SK-N-SH (cell line): ENCODE results near the gene NCKAP5. TPM values are rescaled to one million over a fixed set of nuclear protein-coding genes. Genes with fewer than 3 reads are reported as not detected.
A peak's percentile ranks its signal among the peaks of the same experiment; 100 is the strongest.

Experiments used
- CTCF ChIA-PET: fragments of 300-600, 350-600 bp; formaldehyde crosslinking; extraction: SDS; loops from one replicate; lab custom pipeline; 2021; lab: Yijun Ruan, JAX
- POLR2A ChIA-PET: fragments of 350-600 bp; sonication (Branson Sonifier 250); formaldehyde crosslinking; extraction: SDS; loops from one replicate; lab custom pipeline; 2020; ENCODE audit warnings: antibody characterized with exemption, inconsistent platforms; lab: Yijun Ruan, JAX
- DNase-seq: peaks from one replicate; pipeline ENCODE4 v3.0.0; 2012
- H2AFZ ChIP-seq: fragments of 200-600 bp; sonication (generic); 2 replicates; pipeline ENCODE4 v1.8.1; 2016; ENCODE audit warnings: antibody characterized with exemption, mild to moderate bottlenecking, low read depth
- H3F3A ChIP-seq: fragments of 200-600 bp; sonication (generic); replicated peaks from 2 replicates; pipeline ENCODE3; 2016; ENCODE audit warnings: antibody characterized with exemption, mild to moderate bottlenecking; ENCODE audit not compliant: insufficient read depth
- H3K27ac ChIP-seq, 2 experiments: fragments of 200-500 bp in 1 of 2; fragments of 200-600 bp in 1 of 2; sonication (Bioruptor generic) in 1 of 2; sonication (generic), shearing (Covaris generic) in 1 of 2; 2 replicates each; pipeline versions ENCODE4 v1.5.1 to v1.6.1; 2014 to 2016; ENCODE audit warnings: low read depth in 2 of 2, inconsistent platforms in 1 of 2, low read length in 1 of 2, mild to moderate bottlenecking in 1 of 2, mixed read lengths in 1 of 2
- H3K27me3 ChIP-seq: fragments of 200-600 bp; sonication (generic), shearing (Covaris generic); 2 replicates; pipeline ENCODE4 v1.6.1; 2016; ENCODE audit warnings: mixed run types; ENCODE audit not compliant: insufficient read depth
- H3K36me3 ChIP-seq, 2 experiments: fragments of 200-500 bp in 1 of 2; fragments of 200-600 bp in 1 of 2; sonication (Bioruptor generic) in 1 of 2; sonication (generic) in 1 of 2; replicated peaks in 1 of 2; 2 replicates each; pipeline versions ENCODE3 to v1.5.1; 2014 to 2016; ENCODE audit warnings: low read length in 1 of 2, mild to moderate bottlenecking in 1 of 2; ENCODE audit not compliant: insufficient read depth in 2 of 2, control insufficient read depth in 1 of 2
- H3K4me1 ChIP-seq, 2 experiments: fragments of 200-500 bp in 1 of 2; fragments of 200-600 bp in 1 of 2; sonication (Bioruptor generic) in 1 of 2; sonication (generic), shearing (Covaris generic) in 1 of 2; 2 replicates each; pipeline versions ENCODE4 v1.5.1 to v1.6.1; 2014 to 2016; ENCODE audit warnings: low read depth in 1 of 2, low read length in 1 of 2, mixed run types in 1 of 2; ENCODE audit not compliant: insufficient read depth in 2 of 2, control insufficient read depth in 1 of 2
- H3K4me2 ChIP-seq: fragments of 200-600 bp; sonication (generic), shearing (Covaris generic); 2 replicates; pipeline ENCODE4 v1.6.1; 2017; ENCODE audit warnings: mixed run types
- H3K4me3 ChIP-seq, 2 experiments: fragments of 200-500 bp in 1 of 2; fragments of 200-600 bp in 1 of 2; sonication (Bioruptor generic) in 1 of 2; sonication (generic), shearing (Covaris generic) in 1 of 2; 2 replicates each; pipeline versions ENCODE4 v1.5.1 to v1.8.1; 2014 to 2016; ENCODE audit warnings: low read depth in 2 of 2, inconsistent platforms in 1 of 2, low read length in 1 of 2, mild to moderate bottlenecking in 1 of 2, mixed read lengths in 1 of 2, moderate library complexity in 1 of 2
- H3K79me2 ChIP-seq: fragments of 200-600 bp; sonication (generic); 2 replicates; pipeline ENCODE4 v1.8.1; 2017; ENCODE audit warnings: mild to moderate bottlenecking; ENCODE audit not compliant: insufficient read depth
- H3K9ac ChIP-seq: fragments of 200-600 bp; sonication (generic); 2 replicates; pipeline ENCODE4 v1.6.1; 2017; ENCODE audit warnings: mixed run types
- H3K9me2 ChIP-seq: fragments of 200-600 bp; sonication (generic); 2 replicates; pipeline ENCODE4 v1.6.1; 2017; ENCODE audit warnings: mixed run types
- H3K9me3 ChIP-seq: fragments of 200-600 bp; sonication (generic); 2 replicates; pipeline ENCODE4 v1.6.1; 2017; ENCODE audit warnings: mixed run types, mild to moderate bottlenecking, moderate library complexity
- H4K20me1 ChIP-seq: fragments of 200-600 bp; sonication (generic); 2 replicates; pipeline ENCODE4 v1.6.1; 2017; ENCODE audit warnings: mild to moderate bottlenecking, mixed run types; ENCODE audit not compliant: insufficient read depth
- ELF1 ChIP-seq: IDR thresholded peaks from 2 replicates; pipeline ENCODE4 v1.4.0; 2012
- EP300 ChIP-seq, 2 experiments: IDR thresholded peaks; 2 replicates each; pipeline versions ENCODE4 v1.4.0 to v1.6.1; 2012; ENCODE audit warnings: borderline replicate concordance in 1 of 2, low read depth in 1 of 2, low read length in 1 of 2
- EZH2phosphoT487 ChIP-seq: fragments of 200-600 bp; sonication (generic); IDR thresholded peaks from 2 replicates; pipeline ENCODE4 v1.6.1; 2017; ENCODE audit warnings: low read depth, mixed run types, mild to moderate bottlenecking, antibody characterized with exemption, moderate library complexity, borderline replicate concordance
- FOSL2 ChIP-seq: IDR thresholded peaks from 2 replicates; pipeline ENCODE4 v1.4.0; 2012; ENCODE audit warnings: low read depth, mild to moderate bottlenecking, moderate library complexity, borderline replicate concordance
- GABPA ChIP-seq: IDR thresholded peaks from 2 replicates; pipeline ENCODE4 v1.4.0; 2012; ENCODE audit warnings: low read depth, mild to moderate bottlenecking
- GATA2 ChIP-seq: sonication (generic); formaldehyde crosslinking; IDR thresholded peaks from 2 replicates; pipeline ENCODE4 v1.5.0; 2020; ENCODE audit warnings: mild to moderate bottlenecking, missing genetic modification reagents
- JUND ChIP-seq: IDR thresholded peaks from 2 replicates; pipeline ENCODE4 v1.4.0; 2012
- NRF1 ChIP-seq: IDR thresholded peaks from 2 replicates; pipeline ENCODE4 v1.6.1; 2012; ENCODE audit warnings: low read depth, mild to moderate bottlenecking, low read length
- SIN3A ChIP-seq: IDR thresholded peaks from 2 replicates; pipeline ENCODE4 v1.6.1; 2012; ENCODE audit warnings: low read depth, mild to moderate bottlenecking, low read length, moderate library complexity, borderline replicate concordance
- TEAD4 ChIP-seq: IDR thresholded peaks from 2 replicates; pipeline ENCODE4 v1.4.0; 2012; ENCODE audit warnings: mild to moderate bottlenecking, borderline replicate concordance; ENCODE audit not compliant: insufficient read depth
- WGBS: methylation state at CpG from one replicate; pipeline ENCODE4 v1.1.6; 2017; ENCODE audit warnings: low lambda C conversion rate; 5-methylcytosine and 5-hydroxymethylcytosine counted together
- polyA plus RNA-seq, 3 experiments: library from polyadenylated mRNA; depleted of rRNA; stranded (reverse); fragments of >200 nt; gene quantifications; 2 replicates each; pipeline ENCODE4 v1.2.3, GENCODE V29; 2012
- TF ChIP-seq, protein P1 (sequence below): fragments of 150-350 bp; IDR thresholded peaks from 2 replicates; pipeline ENCODE4 v1.6.1; 2017; ENCODE audit warnings: antibody characterized with exemption, low read length, low read depth, borderline replicate concordance

Gene NCKAP5
- polyA plus RNA-seq, 1 of the 3 experiments (the other 2 are of a cell fraction), result 0.02 TPM

DNA sequence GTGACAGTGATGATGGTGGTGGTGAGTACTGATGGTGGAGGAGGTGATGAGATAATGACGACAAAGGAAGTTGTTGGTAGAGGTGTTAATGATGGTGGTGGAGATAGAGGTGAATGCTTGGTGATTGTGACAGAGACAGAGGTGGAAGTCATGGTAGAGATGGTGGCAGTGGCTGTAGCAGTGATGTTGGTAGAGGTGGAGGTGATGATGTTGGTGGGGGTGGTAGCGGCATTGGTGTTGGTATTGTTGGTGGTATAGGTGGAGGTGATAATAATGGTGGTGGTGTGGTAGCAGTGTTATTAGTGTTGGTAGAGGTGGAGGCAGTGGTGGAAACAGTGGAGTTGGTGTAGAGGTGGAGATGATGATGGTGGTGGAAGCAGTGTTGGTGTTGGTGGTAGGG is 934.6 kb downstream of the NCKAP5 start:
- H3K27me3 ChIP-seq, result no peaks in the 10 kb centered on the region
- no peaks in the 10 kb centered on the region for H3F3A ChIP-seq
- H3K9ac ChIP-seq, result no peak overlapping the region
- H3K9me2 ChIP-seq, result no peaks in the 10 kb centered on the region
- H2AFZ ChIP-seq, result no peak overlapping the region
- no peak overlapping the region for H3K4me3 ChIP-seq
- TF ChIP-seq SIN3A (no peak), ELF1 (no peak), GABPA (no peak), EP300 (IDR thresholded peaks at IDR 0.05; ENCODE audit: borderline replicate concordance in 1 of 2, low read depth in 1 of 2, low read length in 1 of 2) (no peak), GATA2 (CRISPR knock-in tag) (no peak), NRF1 (no peak)
- TF ChIP-seq, protein P1, sequence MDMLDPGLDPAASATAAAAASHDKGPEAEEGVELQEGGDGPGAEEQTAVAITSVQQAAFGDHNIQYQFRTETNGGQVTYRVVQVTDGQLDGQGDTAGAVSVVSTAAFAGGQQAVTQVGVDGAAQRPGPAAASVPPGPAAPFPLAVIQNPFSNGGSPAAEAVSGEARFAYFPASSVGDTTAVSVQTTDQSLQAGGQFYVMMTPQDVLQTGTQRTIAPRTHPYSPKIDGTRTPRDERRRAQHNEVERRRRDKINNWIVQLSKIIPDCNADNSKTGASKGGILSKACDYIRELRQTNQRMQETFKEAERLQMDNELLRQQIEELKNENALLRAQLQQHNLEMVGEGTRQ, result no peak
- 94% methylated on average over 2 of the region's 2 CpGs for WGBS
- no peaks in the 10 kb centered on the region for H3K79me2 ChIP-seq
- no peak overlapping the region for H3K27ac ChIP-seq
- no peak overlapping the region for H3K4me2 ChIP-seq
- H3K4me1 ChIP-seq, result peaks cover 4 to 6% of the 10 kb centered on the region in 2 experiments; a peak in 2 of 4 replicates
- no peaks in the 10 kb centered on the region for H4K20me1 ChIP-seq
- no peak for DNase-seq
- H3K36me3 ChIP-seq, result no peaks in the 10 kb centered on the region
- POLR2A ChIA-PET, result no interaction called here
- H3K9me3 ChIP-seq, result no peaks in the 10 kb centered on the region
- CTCF ChIA-PET, result interaction anchor here (1.1 kb wide), 1 partner anchor 16 kb away, joined by 3 read pairs; no protein-coding TSS in a partner anchor

GRCh38 chr2:132632000-132632649 is 936.1 kb downstream of the NCKAP5 start:
- no peak for DNase-seq
- no peak overlapping the region; the same call in 1 of the 2 replicates for H2AFZ ChIP-seq
- no peaks in the 10 kb centered on the region for H3K79me2 ChIP-seq
- H4K20me1 ChIP-seq, result no peaks in the 10 kb centered on the region
- no peak overlapping the region for H3K4me3 ChIP-seq
- TF ChIP-seq TEAD4 (no peak), JUND (no peak), GATA2 (CRISPR knock-in tag) (no peak), EZH2phosphoT487 (no peak), FOSL2 (peak; percentile 13; the same call in 1 of the 2 replicates), ELF1 (no peak)
- H3F3A ChIP-seq, result no peaks in the 10 kb centered on the region
- no peaks in the 10 kb centered on the region for H3K27me3 ChIP-seq
- ChIA-PET POLR2A (no interaction called here), CTCF (interaction anchor here (1.1 to 1.4 kb wide), 4 partner anchors 11 to 38 kb away, joined by 3 to 5 read pairs (median 4); partner anchors contain the start of gene LYPD1)
- peak overlapping the region; percentile 23; the same call in 1 of the 2 replicates for H3K4me2 ChIP-seq
- no peaks in the 10 kb centered on the region for H3K9me3 ChIP-seq
- no peaks in the 10 kb centered on the region for H3K36me3 ChIP-seq
- peaks cover 4 to 6% of the 10 kb centered on the region in 2 experiments; a peak in 2 of 4 replicates for H3K4me1 ChIP-seq
- H3K9ac ChIP-seq, result no peak overlapping the region
- WGBS, result 26% methylated on average over 6 of the region's 6 CpGs
- H3K9me2 ChIP-seq, result no peaks in the 10 kb centered on the region
- H3K27ac ChIP-seq, result peak overlapping the region; percentile 17 to 65; a peak in 2 of 4 replicates
